ENCODE data around the gene THADA.
A peak's percentile ranks its signal among the peaks of the same experiment; 100 is the strongest.
"Not testable (repeated sequence)": the region's sequence is repeated elsewhere in the genome, so short reads cannot be mapped to it uniquely, and the experiment has no call there.

The THADA gene

GRCh38 chr2:43314299-43314927 lies 281.4 kb downstream of the THADA start:
- no peak for DNase-seq

- DNase-seq, result no peak
Measured at GRCh38 chr2:43313642-43314017, 282.2 kb downstream of the THADA start.

GRCh38 chr2:43312755-43313641 lies 282.8 kb downstream of the THADA start:
- peak; percentile 18 for DNase-seq

- DNase-seq, result no peak
Measured at GRCh38 chr2:43311276-43311675, 284.6 kb downstream of the THADA start.

- DNase-seq, result no peak
Measured at GRCh38 chr2:43309935-43310334, 285.9 kb downstream of the THADA start.

GRCh38 chr2:43307973-43308372 lies 287.9 kb downstream of the THADA start:
- no peak for DNase-seq

- DNase-seq, result no peak
Measured at GRCh38 chr2:43307046-43307445, 288.8 kb downstream of the THADA start.

- DNase-seq, result no peak
Measured at GRCh38 chr2:43306197-43306596, 289.6 kb downstream of the THADA start.

- DNase-seq, result no peak
Measured at GRCh38 chr2:43305517-43305916, 290.3 kb downstream of the THADA start.

GRCh38 chr2:43305012-43305411 lies 290.8 kb downstream of the THADA start:
- DNase-seq, result no peak

GRCh38 chr2:43303889-43304288 lies 291.9 kb downstream of the THADA start:
- DNase-seq, result no peak

GRCh38 chr2:43302961-43303494 lies 292.8 kb downstream of the THADA start:
- no peak for DNase-seq

GRCh38 chr2:43302182-43302960 lies 293.5 kb downstream of the THADA start:
- DNase-seq, result no peak

GRCh38 chr2:43300781-43301583 lies 294.9 kb downstream of the THADA start:
- DNase-seq, result no peak

GRCh38 chr2:43300222-43300621 lies 295.6 kb downstream of the THADA start:
- no peak for DNase-seq

- DNase-seq, result no peak
Measured at GRCh38 chr2:43298500-43298899, 297.3 kb downstream of the THADA start.

- not testable (repeated sequence) for DNase-seq
Measured at GRCh38 chr2:43297740-43298139, 298.1 kb downstream of the THADA start.

- no peak for DNase-seq
Measured at GRCh38 chr2:43294973-43295603, 300.8 kb downstream of the THADA start.

GRCh38 chr2:43293744-43294695 lies 301.8 kb downstream of the THADA start:
- peak; percentile 97 for DNase-seq

GRCh38 chr2:43292851-43293743 lies 302.7 kb downstream of the THADA start:
- no peak for DNase-seq

All from kidney glomerular epithelial cell (primary cell).